GM13976 (cell line): ENCODE results near the gene SYCE3.

Experiments used
- DNase-seq: peaks from one replicate; pipeline ENCODE4 v3.0.0; 2012; ENCODE audit warnings: low spot score
- CTCF ChIP-seq: IDR thresholded peaks from 2 replicates; pipeline ENCODE4 v1.5.1; 2012; ENCODE audit warnings: borderline replicate concordance, mild to moderate bottlenecking; ENCODE audit not compliant: insufficient read depth; ENCODE audit errors: extremely low read depth, missing control alignments, control extremely low read depth
- in situ Hi-C: fragments of 300-500 bp; cut with MboI; formaldehyde crosslinking; loops from one replicate; pipeline ENCODE4 v1.12.0; 2022; ENCODE audit warnings: low sequenced_read_pairs, mixed read lengths, inconsistent platforms; ENCODE audit not compliant: unreplicated experiment

SYCE3 gene

GRCh38 chr22:50519151-50519550 is 43.6 kb downstream of the SYCE3 start:
- DNase-seq: no peak
- TF ChIP-seq CTCF: no peak
- in situ Hi-C loops: no loop called here

- in situ Hi-C loops: no loop called here
- TF ChIP-seq CTCF: no peak
- DNase-seq: no peak
Measured at GRCh38 chr22:50518606-50519005, 44.1 kb downstream of the SYCE3 start.

- no peak for TF ChIP-seq CTCF
- DNase-seq: no peak
- in situ Hi-C loops: no loop called here
Measured at GRCh38 chr22:50517495-50518260, 45.0 kb downstream of the SYCE3 start.

GRCh38 chr22:50516891-50517290 is 45.8 kb downstream of the SYCE3 start:
- in situ Hi-C loops: no loop called here
- TF ChIP-seq CTCF: no peak
- DNase-seq: no peak

- no peak for TF ChIP-seq CTCF
- in situ Hi-C loops: no loop called here
- DNase-seq: no peak
Measured at GRCh38 chr22:50516068-50516467, 46.7 kb downstream of the SYCE3 start.

GRCh38 chr22:50513175-50513574 is 49.5 kb downstream of the SYCE3 start:
- DNase-seq: no peak
- TF ChIP-seq CTCF: no peak
- in situ Hi-C loops: no loop called here
